Neural cell (in vitro differentiated cells): ENCODE measurements around the gene UGT1A6. TPM values are rescaled to one million over a fixed set of nuclear protein-coding genes. Genes with fewer than 3 reads are reported as not detected.

ENCODE experiments used
- H2AFZ ChIP-seq: fragments of 200-600, 300-800 bp; sonication (generic), shearing (Covaris generic); 2 replicates; pipeline ENCODE4 v1.6.0; 2014; ENCODE audit warnings: low read depth, mild to moderate bottlenecking, antibody characterized with exemption, low read length, moderate library complexity
- H3F3A ChIP-seq: fragments of 200-600 bp; shearing (Covaris generic); 2 replicates; pipeline ENCODE4 v1.6.1; 2016; ENCODE audit warnings: mild to moderate bottlenecking, moderate library complexity, mixed read lengths, antibody characterized with exemption, low read length; ENCODE audit not compliant: insufficient read depth, poor library complexity, severe bottlenecking
- H3K27ac ChIP-seq: fragments of 200-600, 300-800 bp; sonication (generic), shearing (Covaris generic); 2 replicates; pipeline ENCODE4 v1.5.1; 2014; ENCODE audit warnings: mild to moderate bottlenecking, low read length, moderate library complexity
- H3K27me3 ChIP-seq: fragments of 300-800, 200-600 bp; sonication (generic), shearing (Covaris generic); 2 replicates; pipeline ENCODE4 v1.6.0; 2014; ENCODE audit warnings: mild to moderate bottlenecking, low read depth, low read length, moderate library complexity; ENCODE audit not compliant: insufficient read depth
- H3K36me3 ChIP-seq: fragments of 300-800, 200-600 bp; sonication (generic), shearing (Covaris generic); 2 replicates; pipeline ENCODE4 v1.5.1; 2014; ENCODE audit warnings: mild to moderate bottlenecking, antibody characterized with exemption, low read length, moderate library complexity; ENCODE audit not compliant: insufficient read depth
- H3K4me2 ChIP-seq: fragments of 300-800, 200-600 bp; sonication (generic), shearing (Covaris generic); 2 replicates; pipeline ENCODE4 v1.6.0; 2014; ENCODE audit warnings: mild to moderate bottlenecking, low read length
- H3K4me3 ChIP-seq: fragments of 300-800, 200-600 bp; sonication (generic), shearing (Covaris generic); 2 replicates; pipeline ENCODE4 v1.5.1; 2014; ENCODE audit warnings: mild to moderate bottlenecking, low read length, moderate library complexity
- H3K79me2 ChIP-seq: fragments of 200-600 bp; shearing (Covaris generic); replicated peaks from 2 replicates; pipeline ENCODE4 v1.6.0; 2014; ENCODE audit warnings: mild to moderate bottlenecking, low read length, moderate library complexity; ENCODE audit not compliant: insufficient read depth
- H3K9ac ChIP-seq: fragments of 300-800, 200-600 bp; sonication (generic), shearing (Covaris generic); 2 replicates; pipeline ENCODE4 v1.6.1; 2016; ENCODE audit warnings: mild to moderate bottlenecking, low read length, mixed read lengths
- H3K9me2 ChIP-seq: fragments of 200-600 bp; shearing (Covaris generic); 2 replicates; pipeline ENCODE4 v1.6.1; 2016; ENCODE audit warnings: mild to moderate bottlenecking, low read length, mixed read lengths; ENCODE audit not compliant: insufficient read depth
- H3K9me3 ChIP-seq: fragments of 200-600, 300-800 bp; sonication (generic), shearing (Covaris generic); 2 replicates; pipeline ENCODE4 v1.6.1; 2016; ENCODE audit warnings: mild to moderate bottlenecking, mixed run types, low read length, moderate library complexity, mixed read lengths
- H4K20me1 ChIP-seq: fragments of 200-600 bp; shearing (Covaris generic); 2 replicates; pipeline ENCODE4 v1.6.1; 2016; ENCODE audit warnings: mild to moderate bottlenecking, mixed run types; ENCODE audit not compliant: insufficient read depth
- CTCF ChIP-seq: fragments of 450-650 bp; IDR thresholded peaks from 2 replicates; pipeline ENCODE4 v1.5.1; 2014; ENCODE audit warnings: antibody characterized with exemption, mild to moderate bottlenecking, moderate library complexity; ENCODE audit not compliant: poor library complexity, severe bottlenecking
- EP300 ChIP-seq: fragments of 450-650 bp; conservative IDR thresholded peaks from 2 replicates; pipeline ENCODE4 v1.6.1; 2014; ENCODE audit warnings: antibody characterized with exemption, mild to moderate bottlenecking, moderate library complexity; ENCODE audit not compliant: poor library complexity, severe bottlenecking
- EZH2 ChIP-seq: fragments of 200-600, 300-800 bp; shearing (Covaris generic), sonication (generic); IDR thresholded peaks from 2 replicates; pipeline ENCODE4 v1.6.1; 2014; ENCODE audit warnings: antibody characterized with exemption, low read length, borderline replicate concordance, mild to moderate bottlenecking; ENCODE audit not compliant: insufficient read depth, poor library complexity, severe bottlenecking
- MXI1 ChIP-seq: fragments of 450-650 bp; conservative IDR thresholded peaks from 2 replicates; pipeline ENCODE4 v1.6.1; 2014; ENCODE audit warnings: antibody characterized with exemption, mild to moderate bottlenecking; ENCODE audit not compliant: poor library complexity, severe bottlenecking
- POLR2AphosphoS5 ChIP-seq: IDR thresholded peaks from 2 replicates; pipeline ENCODE4 v1.6.1; 2012
- RAD21 ChIP-seq: fragments of 450-650 bp; conservative IDR thresholded peaks from 2 replicates; pipeline ENCODE4 v1.6.1; 2014; ENCODE audit warnings: antibody characterized with exemption, mild to moderate bottlenecking, moderate library complexity
- REST ChIP-seq: IDR thresholded peaks from 2 replicates; pipeline ENCODE4 v1.6.1; 2012; ENCODE audit warnings: borderline replicate concordance
- SMC3 ChIP-seq: fragments of 450-650 bp; conservative IDR thresholded peaks from 2 replicates; pipeline ENCODE4 v1.6.1; 2014; ENCODE audit warnings: antibody characterized with exemption, mild to moderate bottlenecking, moderate library complexity; ENCODE audit not compliant: poor library complexity
- TAF1 ChIP-seq: IDR thresholded peaks from 2 replicates; pipeline ENCODE4 v1.6.1; 2012; ENCODE audit warnings: low read depth
- polyA plus RNA-seq: library from polyadenylated mRNA; depleted of rRNA; stranded (reverse); fragments of >200 nt; gene quantifications from 2 replicates; pipeline ENCODE4 v1.2.3, GENCODE V29; 2014

The UGT1A6 gene
- polyA plus RNA-seq, 1 donor from 2014 or later, result not detected

- H3K9me2 ChIP-seq, result no peaks in the 10 kb centered on the region
These were observed 98.6 kb downstream of the UGT1A6 start for GRCh38 chr2:233791151-233791882.

GRCh38 chr2:233791883-233792329 lies 99.2 kb downstream of the UGT1A6 start:
- H3K36me3 ChIP-seq, result no peaks in the 10 kb centered on the region
- no peaks in the 10 kb centered on the region for H3K9me3 ChIP-seq
- no peak overlapping the region for H3K4me2 ChIP-seq
- no peaks in the 10 kb centered on the region for H3K27me3 ChIP-seq
- H3K79me2 ChIP-seq, result no peaks in the 10 kb centered on the region
- no peaks in the 10 kb centered on the region for H3K9me2 ChIP-seq
- H2AFZ ChIP-seq, result no peak overlapping the region
- no peak overlapping the region for H3K27ac ChIP-seq
- H4K20me1 ChIP-seq, result no peaks in the 10 kb centered on the region
- no peak overlapping the region for H3K4me3 ChIP-seq
- no peaks in the 10 kb centered on the region for H3F3A ChIP-seq
- H3K9ac ChIP-seq, result no peak overlapping the region
- TF ChIP-seq MXI1, result no peak
- no peak for TF ChIP-seq POLR2AphosphoS5
- no peak for TF ChIP-seq EZH2
- no peak for TF ChIP-seq TAF1
- no peak for TF ChIP-seq REST
- TF ChIP-seq SMC3, result no peak
- no peak for TF ChIP-seq EP300
- TF ChIP-seq RAD21, result no peak

More at GRCh38 chr2:233791151-233791882, 98.6 kb downstream of the UGT1A6 start:
- no peak overlapping the region for H3K9ac ChIP-seq
- H4K20me1 ChIP-seq, result no peaks in the 10 kb centered on the region
- no peaks in the 10 kb centered on the region for H3K79me2 ChIP-seq
- no peaks in the 10 kb centered on the region for H3K36me3 ChIP-seq
- H2AFZ ChIP-seq, result no peak overlapping the region
- no peaks in the 10 kb centered on the region for H3K27me3 ChIP-seq
- no peaks in the 10 kb centered on the region for H3K9me3 ChIP-seq
- no peak overlapping the region for H3K27ac ChIP-seq
- H3K4me2 ChIP-seq, result no peak overlapping the region
- TF ChIP-seq EP300 (no peak), POLR2AphosphoS5 (no peak), TAF1 (no peak), SMC3 (no peak), MXI1 (no peak), REST (no peak), EZH2 (no peak), CTCF (no peak), RAD21 (no peak)
- no peaks in the 10 kb centered on the region for H3F3A ChIP-seq
- no peak overlapping the region for H3K4me3 ChIP-seq
